NCI-H2171 (cell line): Measurements from ENCODE around the gene CHRNA9.

Experiments used
- DNase-seq: peaks from one replicate; lab custom pipeline; 2025; lab: John Stamatoyannopoulos, UW

Gene CHRNA9

DNA sequence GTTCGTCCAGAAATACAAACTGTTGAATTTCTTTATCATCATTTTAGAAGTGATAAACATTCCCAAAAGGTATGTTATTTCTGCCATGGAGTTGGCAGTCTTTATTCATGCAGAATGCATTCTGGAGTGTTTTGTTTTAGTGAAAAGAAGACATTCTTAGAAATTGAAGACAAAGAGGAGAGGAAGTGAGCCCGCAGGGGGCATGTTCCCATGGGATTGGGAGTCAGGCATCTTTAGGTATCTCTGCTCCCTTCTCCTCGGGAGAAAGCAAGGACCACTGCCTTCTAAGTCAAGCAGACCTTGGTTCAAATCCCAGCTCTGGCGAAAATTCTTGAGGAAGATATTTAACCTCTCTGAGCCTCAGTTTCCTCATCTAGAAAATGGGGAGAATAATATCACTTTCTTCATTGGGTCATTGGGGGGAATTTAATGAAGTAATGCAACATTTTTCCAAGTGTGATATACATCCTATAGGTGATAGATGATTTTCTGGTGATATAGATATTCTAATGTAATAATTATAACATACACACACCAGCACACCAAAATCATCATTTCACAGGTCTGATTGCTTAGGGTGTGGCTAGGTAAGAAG lies 26.5 kb upstream of the CHRNA9 start:
- no peak for DNase-seq

DNA sequence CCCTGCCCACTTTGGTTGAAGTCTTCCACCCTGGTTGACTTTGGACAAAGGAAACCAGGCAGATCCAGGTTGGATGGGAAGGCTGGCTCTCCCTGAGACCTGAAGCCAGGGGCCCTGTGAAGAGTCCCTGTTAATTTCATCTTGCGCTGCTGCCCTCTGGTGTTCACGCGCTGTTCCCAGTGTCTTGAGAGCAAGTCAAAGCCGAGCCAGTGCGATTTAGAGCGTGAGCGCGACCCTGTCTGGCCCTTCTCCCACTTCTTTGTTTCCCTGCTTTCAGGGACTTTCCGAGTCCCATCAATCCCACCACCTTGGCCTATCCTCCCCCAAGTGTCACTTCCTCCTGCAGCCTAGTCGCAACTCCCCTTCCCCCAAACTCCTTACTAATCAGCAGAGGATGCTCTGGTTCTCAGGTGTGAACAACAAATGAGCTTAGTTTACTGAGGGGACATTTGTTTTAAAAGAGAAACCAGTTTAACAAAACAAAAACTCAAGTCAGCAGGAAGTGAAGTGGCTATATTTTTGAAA lies 25.8 kb upstream of the CHRNA9 start:
- DNase-seq = no peak

DNA sequence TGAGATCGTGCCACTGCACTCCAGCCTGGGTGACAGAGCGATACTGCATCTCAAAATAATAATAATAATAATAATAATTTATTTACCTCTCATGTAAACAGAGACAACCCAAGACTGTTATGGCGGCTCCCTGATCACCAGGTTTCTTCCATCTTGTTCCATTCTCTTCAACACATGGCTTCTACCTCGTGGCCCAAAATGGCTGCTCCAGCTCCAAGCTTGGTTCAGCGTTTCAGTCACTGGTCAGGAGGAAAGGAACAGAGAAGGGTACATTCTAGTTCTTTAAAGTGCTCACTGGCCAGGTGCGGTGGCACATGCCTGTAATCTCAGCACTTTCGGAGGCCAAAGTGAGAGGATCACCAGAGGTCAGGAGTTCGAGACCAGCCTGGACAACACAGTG lies 24.9 kb upstream of the CHRNA9 start:
- no peak for DNase-seq

DNA sequence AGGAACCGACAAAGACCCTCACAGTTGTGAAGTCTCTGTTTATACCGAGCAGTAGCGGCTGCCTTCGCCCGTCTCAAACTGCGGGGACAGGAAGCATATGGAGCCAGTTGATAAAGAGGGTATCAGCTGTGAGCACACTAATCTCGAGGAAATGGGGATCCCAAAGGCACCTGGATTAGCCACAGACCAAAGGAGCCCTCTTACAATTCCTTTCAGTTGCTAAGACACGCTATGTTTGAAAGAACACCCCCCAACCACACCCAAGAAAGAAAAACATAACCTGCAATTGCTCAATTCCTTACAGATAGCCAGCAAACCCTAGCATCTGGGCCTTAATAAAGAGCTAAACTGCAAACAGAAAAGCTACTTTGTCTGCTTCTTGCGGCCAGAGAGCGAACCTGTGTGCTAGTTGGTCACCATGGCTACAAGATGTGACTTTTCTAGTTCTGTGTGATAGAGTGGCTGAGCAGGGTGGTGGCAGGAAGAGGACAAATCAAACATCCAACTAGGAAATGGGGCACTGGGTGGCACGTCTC lies 23.3 kb upstream of the CHRNA9 start:
- no peak for DNase-seq

DNA sequence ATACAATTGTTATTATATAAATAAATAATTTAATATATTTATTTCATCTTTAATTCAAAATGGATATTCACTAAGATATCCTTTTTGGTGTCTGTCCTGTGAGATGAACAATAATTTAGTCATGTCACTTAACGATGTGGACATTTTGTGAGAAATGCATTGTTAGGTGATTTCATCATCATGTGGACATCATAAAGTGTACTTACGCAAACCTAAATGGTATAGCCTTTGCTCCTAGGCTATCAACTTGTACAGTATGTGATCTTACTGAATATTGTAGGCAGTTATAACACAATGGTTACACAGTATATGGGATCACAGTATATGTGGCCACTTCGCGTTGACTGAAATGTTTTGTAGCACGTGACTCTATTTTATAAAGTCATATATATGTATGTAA lies 20.2 kb upstream of the CHRNA9 start:
- no peak for DNase-seq

DNA sequence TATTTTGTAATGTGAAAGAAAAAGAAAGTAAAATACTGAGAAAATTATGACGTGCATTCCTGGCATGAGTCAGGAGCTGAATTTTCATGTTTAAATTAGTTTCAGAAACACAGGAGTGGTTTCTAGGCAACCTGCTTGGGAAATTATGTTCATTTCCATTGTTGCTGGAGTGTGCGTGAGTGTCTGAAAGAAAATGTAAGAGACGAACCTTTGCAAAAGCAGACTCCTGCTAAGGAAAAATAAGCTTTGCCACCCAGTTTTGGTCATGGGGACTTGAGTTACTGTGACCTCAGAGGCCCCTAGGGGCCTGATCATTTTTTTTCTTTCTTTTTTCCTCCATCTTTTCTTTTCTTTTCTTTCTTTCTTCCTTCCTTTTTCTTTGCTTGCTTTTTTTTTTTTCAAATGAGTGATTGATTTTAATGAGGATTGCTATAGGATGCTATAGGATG lies 18.8 kb upstream of the CHRNA9 start:
- no peak for DNase-seq

DNA sequence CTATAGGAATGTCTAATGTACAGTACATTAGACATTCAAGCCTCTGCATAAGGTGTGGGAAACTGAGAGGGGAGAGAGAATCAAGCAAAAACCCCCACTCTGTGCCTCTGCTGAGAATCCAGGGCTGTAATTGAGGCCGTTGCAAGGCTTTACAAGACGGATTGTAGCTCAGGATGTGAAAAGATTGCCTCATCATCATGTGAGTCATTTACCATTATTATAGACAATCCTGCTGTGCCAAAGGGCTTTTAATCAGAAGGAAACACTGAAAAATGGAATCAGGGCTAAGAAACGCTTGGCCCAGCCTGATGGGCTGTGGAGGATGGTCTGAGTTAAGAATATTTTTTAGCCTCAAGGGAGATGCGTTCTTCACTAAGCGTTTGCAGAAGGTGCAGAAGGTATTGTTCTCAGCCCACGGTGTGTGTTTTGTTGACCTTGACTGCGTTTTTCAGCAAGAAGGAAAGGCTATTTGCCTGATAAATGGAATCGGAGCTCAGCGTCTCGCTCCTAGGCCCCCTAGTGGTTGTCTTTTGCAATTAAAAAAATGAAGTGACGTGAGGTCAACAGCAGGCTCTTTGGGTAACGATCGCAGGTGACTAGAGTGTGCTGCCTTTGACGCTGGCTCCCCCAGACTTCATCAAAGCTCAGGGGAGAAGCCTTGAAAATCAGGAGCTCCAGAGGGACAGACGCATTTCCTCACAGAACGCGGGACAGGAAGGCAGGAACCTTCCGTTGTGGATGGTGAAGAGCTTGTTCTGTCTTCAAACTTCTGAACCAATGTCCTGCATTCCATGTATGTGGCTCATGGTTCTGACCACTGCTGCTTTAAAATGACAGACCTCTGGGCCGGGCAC lies 18.1 kb upstream of the CHRNA9 start:
- DNase-seq = no peak

DNA sequence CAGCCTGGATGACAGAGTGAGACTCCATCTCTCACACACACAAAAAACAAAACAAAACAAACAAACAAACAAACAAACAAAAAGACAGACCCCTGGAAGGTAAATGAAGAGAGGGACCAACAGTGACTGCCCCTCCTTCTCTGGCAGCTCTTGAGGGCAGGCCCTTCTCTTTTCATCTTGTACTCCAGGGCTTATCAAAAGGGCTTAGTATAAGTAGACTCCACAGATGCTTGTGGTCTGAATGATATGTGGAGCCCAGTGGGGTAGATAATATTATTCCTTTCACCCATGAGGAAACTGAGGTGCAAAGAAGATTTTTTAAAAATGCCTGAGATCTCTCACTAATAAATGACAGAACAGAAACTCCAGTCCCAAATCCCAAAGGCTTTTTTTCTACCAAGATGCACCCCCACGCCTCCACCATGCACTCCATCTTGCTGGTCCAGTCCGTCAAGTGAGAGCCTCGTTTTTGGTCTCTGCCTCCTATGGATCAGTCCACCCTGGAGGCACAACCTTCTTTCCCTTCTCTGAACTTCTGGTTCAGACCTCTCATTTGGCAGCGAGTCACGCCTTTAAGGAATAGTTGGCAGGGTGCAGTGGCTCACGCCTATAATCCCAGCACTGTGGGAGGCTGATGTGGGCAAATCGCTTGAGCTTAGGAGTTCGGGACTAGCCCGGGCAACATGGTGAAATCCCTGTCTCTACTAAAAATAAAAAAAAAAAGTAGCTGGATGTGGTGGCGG lies 17.0 kb upstream of the CHRNA9 start:
- DNase-seq = no peak

DNA sequence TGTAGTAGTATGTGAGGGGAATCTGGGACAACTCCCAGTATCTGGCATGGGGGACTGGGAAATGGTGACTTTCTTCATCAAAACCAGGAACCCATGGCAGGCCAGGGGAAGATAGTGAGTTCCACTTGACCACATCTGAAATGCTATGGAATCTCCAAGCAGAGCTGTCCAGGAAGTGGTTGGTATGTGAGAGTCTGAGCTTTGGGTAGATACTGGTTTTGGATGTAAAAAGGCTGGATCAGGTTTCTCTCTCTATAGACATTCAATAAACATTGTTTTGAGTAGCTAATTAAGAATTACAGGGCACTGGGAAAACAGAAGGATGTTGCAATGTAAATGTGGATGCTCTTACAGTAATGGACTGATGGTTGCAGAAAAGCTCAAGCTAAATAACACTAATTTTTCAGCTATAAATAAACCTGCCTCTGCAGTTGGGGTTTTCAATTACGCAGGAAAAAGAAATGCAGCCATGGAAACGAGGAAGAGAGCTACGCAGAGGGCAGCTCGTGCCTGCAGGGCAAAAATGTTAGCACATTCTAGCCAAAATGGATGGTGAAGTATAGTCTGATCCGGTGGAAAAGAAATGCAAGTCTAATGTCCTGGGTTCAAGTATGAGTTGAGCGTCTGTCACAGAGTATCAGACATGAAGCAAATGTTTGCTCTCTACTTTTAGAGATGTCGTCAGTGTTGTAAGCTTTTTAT lies 13.4 kb upstream of the CHRNA9 start:
- no peak for DNase-seq

DNA sequence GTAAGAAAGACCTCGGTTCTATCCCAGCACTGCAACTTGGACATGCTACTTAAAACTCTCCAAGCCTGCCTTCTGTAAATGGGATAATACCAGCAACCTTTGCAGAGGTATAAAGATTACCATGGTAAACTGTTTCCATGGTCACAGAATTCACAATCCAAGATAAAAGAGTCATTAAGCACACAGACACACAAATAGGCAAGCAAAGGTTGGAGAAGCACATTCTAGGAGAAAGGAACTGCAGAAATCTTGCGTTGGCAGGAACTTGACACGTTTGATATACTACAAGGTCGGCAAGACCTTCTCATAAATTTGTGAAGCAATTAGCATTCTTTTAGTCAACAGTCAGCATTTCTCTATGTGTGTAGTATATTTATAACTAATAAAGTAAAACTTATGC lies 12.3 kb upstream of the CHRNA9 start:
- no peak for DNase-seq

DNA sequence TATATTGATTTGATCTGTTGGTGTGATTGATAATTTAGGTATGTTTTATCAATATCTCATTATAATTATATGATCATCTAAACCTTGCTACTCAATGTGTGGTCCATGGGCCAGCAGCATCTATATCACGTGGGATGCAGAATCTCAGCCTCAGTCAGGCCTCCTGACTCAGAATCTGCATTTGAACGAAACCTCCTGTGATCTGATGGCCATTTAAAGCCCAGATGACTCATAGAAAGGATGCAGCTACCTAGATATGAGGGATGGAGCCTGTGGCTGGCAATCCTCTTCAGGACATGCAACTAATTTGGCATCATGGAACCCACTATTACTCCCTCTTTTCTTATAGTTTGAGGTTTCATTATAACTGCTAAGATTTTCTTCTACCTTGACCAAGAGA lies 11.3 kb upstream of the CHRNA9 start:
- no peak for DNase-seq

DNA sequence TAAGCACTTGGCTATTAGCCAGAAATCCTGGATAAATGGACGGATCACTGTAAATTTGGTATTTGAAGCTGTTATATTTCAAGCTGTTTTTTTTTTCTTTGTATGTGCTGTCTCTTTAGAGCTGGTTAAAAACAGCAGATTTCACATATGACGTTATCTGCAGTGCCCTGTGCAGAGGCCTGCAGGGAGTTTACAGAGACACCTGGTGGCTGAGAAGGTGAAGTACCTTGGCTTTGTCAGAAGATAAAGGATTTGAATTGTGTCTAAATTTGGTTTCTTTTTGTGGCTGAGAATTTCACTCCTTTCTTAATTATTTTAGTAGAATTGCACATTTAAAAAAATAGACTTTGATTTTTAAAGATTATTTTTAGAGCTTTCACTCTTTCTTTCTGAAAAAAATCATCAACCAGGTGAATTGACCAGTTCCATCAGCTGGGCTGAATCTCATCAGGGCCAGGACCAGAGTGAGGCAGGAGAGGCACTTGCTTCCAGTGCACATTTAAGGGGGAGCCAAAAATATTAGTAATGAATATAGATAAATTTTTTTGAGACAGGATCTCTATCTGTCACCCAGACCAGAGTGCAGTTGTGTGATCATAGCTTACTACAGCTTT lies 9.6 kb upstream of the CHRNA9 start:
- DNase-seq = peak; percentile 37

DNA sequence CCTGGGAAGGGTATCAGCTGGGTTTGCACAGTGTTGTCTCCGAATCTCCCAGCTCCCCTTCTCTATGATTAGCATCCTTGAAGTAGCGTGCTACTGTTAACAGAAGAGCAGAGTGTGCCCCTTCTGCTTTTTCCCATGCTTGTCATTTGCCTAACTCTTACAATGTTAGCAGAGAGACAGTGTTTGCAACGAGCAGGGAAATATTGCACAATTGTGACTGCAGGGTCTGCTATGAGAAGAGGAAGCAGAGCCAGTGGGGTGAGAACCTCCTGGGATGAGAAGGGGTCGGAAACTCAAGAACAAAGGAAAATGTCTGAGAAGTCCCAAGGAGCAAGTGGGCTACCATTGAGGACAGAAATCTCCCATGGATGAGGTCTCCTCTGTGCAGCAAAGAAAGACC lies 7.8 kb upstream of the CHRNA9 start:
- no peak for DNase-seq

DNA sequence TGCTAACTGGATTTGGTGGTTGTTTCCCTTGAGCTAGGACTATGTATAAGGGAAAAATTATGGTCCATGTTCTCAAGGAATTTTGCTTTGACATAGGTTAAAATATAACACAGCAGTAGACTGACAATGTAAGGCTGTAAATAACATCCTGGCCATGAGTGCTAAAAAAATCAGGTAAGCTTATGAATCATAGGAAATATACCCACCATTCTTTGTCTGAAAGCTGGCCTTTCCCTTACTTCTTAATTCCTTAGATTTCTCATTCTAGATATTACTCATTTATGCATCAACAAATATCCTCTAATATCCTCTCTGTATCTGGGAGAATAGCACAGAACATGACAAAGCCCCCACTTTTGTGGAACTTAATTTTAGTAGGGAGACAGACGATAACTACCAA lies 6.8 kb upstream of the CHRNA9 start:
- DNase-seq = no peak

DNA sequence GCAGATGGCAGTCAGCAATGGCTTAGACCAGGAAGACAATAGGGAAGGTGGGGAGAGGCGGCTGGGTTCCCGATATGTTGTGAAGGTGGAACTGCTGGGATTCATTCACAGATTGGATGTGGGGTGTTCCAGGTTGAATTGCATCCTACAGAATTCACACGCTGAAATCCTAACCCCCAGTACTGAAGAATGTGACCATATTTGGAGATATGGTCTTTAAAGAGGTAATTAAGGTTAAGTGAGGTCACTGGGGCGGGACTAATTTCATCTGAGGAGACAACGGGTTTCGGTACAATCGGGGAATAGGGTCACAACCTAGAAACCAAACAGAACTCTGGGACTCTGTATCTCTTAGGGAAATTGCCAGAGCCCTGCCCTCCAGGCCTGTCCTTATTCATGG lies 5.3 kb upstream of the CHRNA9 start:
- DNase-seq = no peak

DNA sequence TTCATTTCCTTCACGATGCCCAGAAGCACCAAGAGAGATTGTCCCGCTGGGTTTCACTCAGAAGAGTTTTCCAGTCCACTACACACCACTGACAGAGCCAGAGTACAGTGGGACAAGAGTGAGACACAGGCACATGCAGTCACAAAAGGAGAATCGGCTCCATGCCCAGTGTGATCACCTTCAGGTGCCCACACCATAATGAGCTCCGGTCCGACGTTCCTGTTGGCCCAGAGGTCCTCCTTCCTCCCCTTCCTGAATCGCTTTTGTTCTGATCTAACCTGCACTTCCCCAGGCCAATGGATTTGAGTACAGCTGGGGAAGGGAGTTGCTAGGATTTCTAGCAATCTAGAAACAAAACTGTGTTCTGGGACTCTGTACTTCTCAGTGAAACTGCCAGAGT lies 4.6 kb upstream of the CHRNA9 start:
- no peak for DNase-seq

DNA sequence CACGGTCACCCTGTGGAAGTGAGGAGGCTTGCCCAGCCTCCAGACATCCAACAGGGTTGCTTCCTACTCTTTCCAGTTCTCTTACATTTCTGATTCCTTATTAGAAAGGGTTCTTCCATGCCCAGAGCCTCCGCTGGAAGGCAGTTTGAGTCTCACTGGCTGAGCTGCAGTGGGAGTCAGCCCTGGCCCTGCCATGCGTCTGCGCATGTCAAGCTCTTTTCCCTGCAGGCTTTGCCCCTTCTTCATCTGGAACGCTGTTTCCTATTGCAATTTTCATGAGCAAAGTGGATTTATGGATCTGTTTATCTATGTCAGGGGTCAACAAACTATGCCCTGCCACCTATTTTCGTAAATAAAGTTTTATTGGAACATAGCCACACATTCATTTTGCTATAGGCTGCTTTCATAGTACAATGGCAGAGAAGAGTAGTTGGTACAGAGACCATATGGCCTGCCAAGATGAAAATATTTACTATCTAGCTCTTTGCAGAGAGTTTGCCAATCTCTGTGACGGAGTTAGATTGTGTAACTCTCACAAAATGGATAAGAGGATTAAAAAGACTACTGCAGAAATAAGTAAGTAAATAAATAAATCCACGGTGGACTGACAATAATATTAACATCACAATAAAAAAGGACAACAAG lies 3.9 kb upstream of the CHRNA9 start:
- no peak for DNase-seq

DNA sequence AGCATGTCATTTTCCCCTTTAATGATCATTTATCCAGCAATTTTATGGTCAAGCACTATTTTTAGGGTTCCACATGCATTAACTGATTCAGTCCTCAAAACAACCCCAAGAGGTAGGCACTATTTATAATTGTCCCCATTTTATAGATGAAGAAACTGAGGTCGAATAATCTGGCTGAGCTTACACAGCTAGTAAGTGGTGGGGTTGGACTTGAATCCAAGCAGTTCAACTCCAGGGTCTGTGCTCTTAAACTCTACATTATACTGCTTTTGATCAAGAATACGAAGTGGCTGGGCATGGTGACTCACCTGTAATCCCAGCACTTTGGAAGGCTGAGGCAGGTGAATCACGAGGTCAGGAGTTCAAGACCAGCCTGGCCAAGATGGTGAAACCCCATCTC lies 3.2 kb upstream of the CHRNA9 start:
- no peak for DNase-seq

DNA sequence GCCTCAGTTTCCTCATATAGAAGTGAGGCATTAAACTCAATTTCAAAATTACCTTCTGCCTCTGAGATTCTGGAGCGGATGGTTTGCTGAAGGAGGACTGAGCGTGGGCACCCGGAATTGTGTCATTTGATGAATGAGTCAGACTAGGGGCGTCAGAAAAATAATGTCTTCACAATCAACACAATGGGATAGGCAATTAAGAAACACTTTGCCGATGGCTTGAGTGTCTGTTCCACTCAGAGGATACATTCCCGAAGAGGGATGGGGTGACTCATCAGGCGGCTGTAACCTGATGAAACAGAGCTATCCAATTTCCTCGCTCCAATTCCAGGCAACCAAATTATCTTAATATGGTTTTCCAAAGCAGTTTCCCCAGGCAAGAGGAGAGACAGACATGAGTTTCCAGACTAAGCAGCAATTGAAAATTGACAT lies 1.2 kb upstream of the CHRNA9 start:
- DNase-seq = peak; percentile 37

DNA sequence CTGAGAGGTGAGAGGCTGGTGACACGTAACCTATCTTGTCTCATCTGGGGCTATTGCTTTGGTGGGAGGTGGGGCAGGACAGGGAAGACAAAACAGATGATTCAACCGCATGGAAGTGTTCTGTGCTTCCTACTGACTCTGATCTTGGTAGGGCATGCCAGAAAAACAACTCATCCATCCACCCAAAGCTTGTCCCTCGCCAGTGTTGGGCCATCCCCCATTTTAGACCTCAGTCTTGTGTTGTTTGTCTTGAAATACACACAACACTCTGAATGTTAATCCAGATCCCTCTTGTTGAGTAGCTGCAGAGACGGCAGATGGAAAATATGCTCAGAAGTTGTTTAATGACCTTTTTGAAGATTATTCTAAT lies 377 bp downstream of the CHRNA9 start:
- no peak for DNase-seq

DNA sequence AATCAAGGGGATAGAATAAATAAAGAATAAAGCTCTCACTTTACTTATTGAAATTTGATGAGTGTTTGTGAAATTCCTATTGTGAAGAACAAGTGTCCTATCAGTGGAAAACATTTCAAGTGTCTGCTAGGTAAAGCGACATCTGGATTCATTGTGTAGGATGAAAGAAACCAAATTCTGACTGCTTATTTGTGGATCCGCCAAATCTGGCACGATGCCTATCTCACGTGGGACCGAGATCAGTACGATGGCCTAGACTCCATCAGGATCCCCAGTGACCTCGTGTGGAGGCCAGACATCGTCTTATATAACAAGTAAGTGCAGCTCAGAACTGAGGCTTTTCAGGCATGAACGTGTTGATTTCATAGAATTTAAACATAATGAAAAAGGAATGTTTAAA lies 1.9 kb downstream of the CHRNA9 start:
- no peak for DNase-seq
